Activated CD4-positive, CD25-positive, alpha-beta regulatory T cell treated with anti-CD3 and anti-CD28 coated beads, Interleukin-2, amount 50 U/mL, for 24 hours (primary cell): ENCODE measurements around the gene SLC7A6.

Source experiments
- ATAC-seq, 2 donors: fragments of 150-1000 bp; cut with Tn5 transposase; one replicate each; pipeline ENCODE4 v1.10.0; 2021; ENCODE audit warnings: mild to moderate bottlenecking in 1 of 2, moderate library complexity in 1 of 2

The SLC7A6 gene

GRCh38 chr16:68264128-68265077, at the start of gene SLC7A6:
TSS of gene SLC7A6 (plus strand) at chr16:68264526. CDS start at chr16:68274727, 10,201 bp downstream.
- peak; percentile 80 to 82 for ATAC-seq

- ATAC-seq, result no peak
Measured at GRCh38 chr16:68214726-68215125, 49.6 kb upstream of the SLC7A6 start.

DNA sequence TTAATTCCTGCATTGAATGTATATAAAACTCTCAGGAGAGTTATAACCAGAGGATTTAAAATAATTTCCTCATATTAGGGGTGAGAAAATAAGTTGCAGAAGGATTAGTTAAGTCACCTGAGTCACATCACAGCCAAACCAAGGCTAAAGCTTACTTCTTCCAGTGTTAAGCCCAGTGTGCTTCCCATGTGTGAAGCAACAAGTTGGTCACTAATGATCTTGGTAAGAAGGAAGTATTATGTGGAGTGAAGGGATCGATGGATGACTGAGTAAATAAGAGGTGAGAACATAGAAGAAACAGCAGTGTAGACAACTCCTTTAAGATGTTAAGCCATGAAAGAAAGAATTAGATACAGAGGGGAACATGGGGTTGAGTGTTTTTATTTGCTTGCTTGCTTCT, 49.0 kb upstream of the SLC7A6 start:
- no peak for ATAC-seq

DNA sequence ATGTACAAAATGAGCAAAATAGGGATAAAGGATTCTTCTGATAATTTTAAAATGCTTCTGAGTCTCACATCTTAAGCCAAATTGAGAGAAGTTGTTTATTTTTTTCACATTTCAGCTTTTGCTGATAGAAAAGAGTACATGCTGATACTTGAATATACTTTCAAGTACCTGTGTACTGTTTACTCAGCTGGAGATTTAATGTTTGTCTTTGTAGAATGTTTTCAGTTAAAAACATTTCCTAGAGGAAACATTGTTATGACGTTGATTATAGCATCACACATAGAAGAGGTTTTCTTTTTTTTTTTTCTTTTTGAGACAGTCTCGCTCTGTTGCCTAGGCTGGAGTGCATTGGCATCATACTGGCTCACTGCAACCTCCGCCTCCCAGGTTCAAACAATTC, 48.1 kb upstream of the SLC7A6 start:
- ATAC-seq, result no peak

- ATAC-seq, result no peak
Measured at GRCh38 chr16:68217506-68217905, 46.8 kb upstream of the SLC7A6 start.

GRCh38 chr16:68219725-68220351, 44.5 kb upstream of the SLC7A6 start:
- ATAC-seq, result no peak

- ATAC-seq, result no peak
Measured at GRCh38 chr16:68223072-68223471, 41.3 kb upstream of the SLC7A6 start.

DNA sequence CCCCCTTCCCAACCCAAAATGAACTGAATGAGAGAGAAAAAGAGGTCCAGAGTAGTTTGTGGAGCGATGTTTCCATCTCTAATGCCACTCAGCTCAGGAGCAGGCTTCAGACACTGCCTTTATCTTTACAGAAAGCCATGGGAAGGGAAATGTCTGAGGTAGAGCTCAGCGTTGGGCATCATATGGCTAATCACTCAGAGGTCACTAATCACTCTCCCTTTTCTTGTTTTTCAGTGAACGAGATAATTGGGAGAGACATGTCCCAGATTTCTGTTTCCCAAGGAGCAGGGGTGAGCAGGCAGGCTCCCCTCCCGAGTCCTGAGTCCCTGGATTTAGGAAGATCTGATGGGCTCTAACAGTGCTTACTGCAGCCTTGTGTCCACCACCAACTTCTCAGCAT, 38.2 kb upstream of the SLC7A6 start:
- no peak for ATAC-seq

- peak; percentile 39 to 45 for ATAC-seq
Measured at GRCh38 chr16:68227183-68227793, 37.0 kb upstream of the SLC7A6 start.

DNA sequence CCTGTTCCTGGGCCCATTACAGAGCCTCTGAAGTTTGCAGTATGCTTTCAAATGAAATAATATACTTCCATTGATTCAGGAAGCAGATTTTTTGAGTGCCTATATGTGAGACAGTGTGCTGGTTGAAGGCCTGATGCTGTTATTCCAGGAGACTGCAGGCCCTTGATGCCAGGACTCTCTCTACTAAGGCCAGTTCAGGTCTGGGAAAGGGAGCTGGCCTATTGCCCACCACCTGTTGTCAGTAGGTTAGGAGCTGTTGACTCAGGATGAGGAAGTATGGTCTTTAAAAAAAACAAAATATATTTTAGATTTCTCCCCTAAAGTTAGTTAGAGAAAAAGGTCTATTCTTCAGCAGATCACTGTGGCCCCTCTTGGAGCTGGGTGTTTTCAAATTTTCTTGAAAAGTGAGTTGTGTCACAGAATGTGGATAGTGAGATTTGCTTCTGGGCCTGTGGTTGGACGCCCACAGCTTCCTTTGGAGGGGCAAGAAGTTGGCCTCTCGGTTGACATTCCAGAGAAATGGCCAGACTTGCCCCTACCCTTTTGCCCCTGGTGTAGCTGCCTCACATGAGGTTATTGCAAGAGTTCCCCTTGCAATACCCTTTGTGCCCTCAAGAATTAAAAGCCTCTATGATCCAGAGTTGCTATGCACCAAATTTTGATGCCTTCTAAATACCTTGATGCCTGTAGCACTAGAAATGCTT, 36.3 kb upstream of the SLC7A6 start:
- ATAC-seq, result no peak

- no peak for ATAC-seq
Measured at GRCh38 chr16:68228652-68229051, 35.7 kb upstream of the SLC7A6 start.

GRCh38 chr16:68229431-68230175, 34.7 kb upstream of the SLC7A6 start:
- no peak for ATAC-seq

GRCh38 chr16:68230176-68230571, 34.2 kb upstream of the SLC7A6 start:
- no peak for ATAC-seq

DNA sequence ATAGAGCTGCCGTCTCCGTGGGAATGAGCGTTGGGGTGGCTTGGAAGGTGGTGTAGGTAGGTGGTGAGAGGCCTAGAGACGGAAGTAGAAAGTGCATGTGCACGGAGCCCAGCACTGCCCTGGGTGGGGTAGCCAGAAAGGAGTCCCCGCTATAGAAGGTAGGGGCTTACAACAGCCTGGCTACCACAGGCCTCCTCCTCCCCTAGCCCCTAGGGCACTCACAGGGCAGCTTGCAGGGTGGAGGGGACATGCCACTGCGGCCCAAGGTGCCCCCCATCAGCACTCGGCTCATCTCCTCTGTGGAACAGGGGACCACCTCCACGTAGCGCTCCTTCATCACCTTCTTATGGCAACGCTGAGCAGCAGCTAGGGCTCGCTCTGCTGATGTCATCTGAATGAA, 33.4 kb upstream of the SLC7A6 start:
- ATAC-seq, result no peak

DNA sequence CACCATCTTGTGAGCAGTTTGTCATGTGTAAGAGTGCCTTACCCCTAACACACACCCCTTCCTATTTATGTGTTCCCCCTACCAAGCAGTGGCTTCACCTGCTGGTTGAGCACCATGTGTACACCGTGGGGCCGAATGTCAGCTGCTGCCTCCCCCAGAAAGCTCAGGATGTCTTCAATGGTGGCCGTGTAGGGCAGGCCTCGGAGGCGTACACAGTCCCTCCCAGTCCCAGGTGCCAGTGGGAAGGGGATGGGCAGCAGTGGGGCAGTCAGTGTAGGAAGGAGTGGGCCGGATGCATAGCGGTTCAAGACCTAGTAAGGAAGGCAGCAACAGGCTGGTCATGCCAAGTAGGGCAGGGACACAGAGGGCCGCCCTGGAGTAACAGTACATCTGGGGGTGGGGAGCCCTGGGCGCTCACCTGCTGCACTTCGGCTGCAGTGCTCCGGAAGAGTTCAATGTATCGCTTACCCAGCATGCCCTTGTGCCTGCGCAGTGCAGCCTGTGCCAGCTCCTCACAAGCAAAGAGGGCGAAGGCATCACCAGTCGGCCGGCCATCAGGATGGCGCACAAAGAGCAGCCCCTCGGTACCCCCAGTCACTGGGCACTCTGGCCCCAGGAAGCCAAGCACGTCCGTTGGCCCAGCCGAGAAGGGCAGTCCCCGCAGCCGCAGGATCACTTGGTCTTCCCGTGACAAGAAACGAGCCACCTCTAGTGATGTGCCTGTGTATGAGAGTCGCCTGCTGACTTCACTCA, 32.8 kb upstream of the SLC7A6 start:
- ATAC-seq, result no peak

GRCh38 chr16:68232335-68232734, 32.0 kb upstream of the SLC7A6 start:
- ATAC-seq, result no peak

DNA sequence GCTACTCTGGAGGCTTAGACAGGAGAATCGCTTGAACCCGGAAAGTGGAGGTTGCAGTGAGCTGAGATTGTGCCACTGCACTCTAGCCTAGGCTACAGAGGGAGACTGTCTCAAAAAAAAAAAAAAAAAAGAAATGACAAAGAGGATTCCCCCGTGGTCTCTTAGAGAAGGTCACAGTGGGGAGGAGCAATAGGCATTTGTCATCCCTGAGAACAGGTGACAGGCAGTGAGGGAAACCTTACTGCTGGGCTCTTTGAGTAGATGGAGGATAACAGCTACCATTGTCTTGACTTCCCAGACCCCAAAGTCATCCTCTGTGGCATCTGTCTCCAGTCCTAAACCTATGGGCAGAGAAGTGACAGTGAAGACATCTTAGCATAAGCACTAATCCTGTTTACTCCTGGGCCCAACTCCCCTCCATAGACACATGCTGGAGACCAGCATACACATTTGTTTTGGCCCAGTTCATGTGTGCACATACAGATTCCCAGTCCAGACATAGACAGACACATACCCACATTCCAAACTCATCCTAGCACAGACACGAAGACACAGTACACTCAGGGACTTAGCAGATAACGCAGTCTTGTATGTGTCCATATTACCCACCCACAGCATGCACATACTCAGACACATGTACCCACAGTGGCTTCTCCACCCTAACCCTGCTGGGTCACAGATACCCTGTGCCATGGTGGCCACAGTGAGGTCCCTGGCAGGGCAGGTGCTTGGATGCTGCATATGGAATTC, 31.1 kb upstream of the SLC7A6 start:
- ATAC-seq, result peak; percentile 19 to 30

GRCh38 chr16:68233835-68234187, 30.5 kb upstream of the SLC7A6 start:
- ATAC-seq, result no peak

GRCh38 chr16:68234188-68235107, 29.9 kb upstream of the SLC7A6 start:
- ATAC-seq, result no peak
